ENCODE results near the gene FAM83D. TPM values are rescaled to one million over a fixed set of nuclear protein-coding genes. Genes with fewer than 3 reads are reported as not detected.

FAM83D gene
- total and polyA plus RNA-seq, 2 experiments from 2014 or later: 33.3 to 91.3 TPM

DNA sequence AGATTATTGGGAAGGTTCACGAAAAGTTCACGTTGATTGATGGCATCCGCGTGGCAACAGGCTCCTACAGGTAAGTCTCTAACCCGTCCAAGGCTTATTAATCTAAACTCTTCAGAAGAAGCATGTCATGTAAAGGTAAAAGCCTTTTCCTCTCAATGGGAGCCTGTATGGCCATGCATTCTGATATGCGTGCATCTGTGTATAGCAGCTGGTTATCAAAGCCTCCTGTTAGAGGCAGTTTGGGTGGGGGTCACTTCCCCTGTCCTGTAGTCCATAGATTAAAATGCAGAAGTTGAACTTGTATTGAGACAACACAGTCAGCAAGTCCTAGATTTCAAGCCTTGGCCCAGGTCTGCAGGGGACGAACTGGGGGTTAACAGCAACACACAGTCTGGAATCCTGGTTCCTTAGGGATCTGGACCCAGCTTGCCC is 21.7 kb downstream of the FAM83D start:
- H3K27ac Mint-ChIP-seq: no peak overlapping the region
- H3K4me1 Mint-ChIP-seq: no peaks in the 10 kb centered on the region
- ATAC-seq: no peak
- peaks cover 39% of the 10 kb centered on the region; the same call in 1 of the 2 replicates for H4K20me1 ChIP-seq (replicated peaks; ENCODE audit: insufficient read depth)
- H3K36me3 Mint-ChIP-seq (ENCODE audit: low read depth): peaks cover 89% of the 10 kb centered on the region
- 0 out of 2 replicates have a peak, but pooled peaks cover 2% of the 10 kb centered on the region for H3F3A ChIP-seq (replicated peaks; ENCODE audit: low read depth)
- no peaks in the 10 kb centered on the region for H3K27me3 ChIP-seq (ENCODE audit: insufficient read depth)
- H3K27ac ChIP-seq (ENCODE audit: low read depth): no peak overlapping the region
- H2AFZ ChIP-seq: no peak overlapping the region
- no peak for TF ChIP-seq NANOG (IDR thresholded peaks at IDR 0.05; ENCODE audit: borderline replicate concordance)
- TF ChIP-seq ZNF462 (CRISPR knock-in tag; IDR thresholded peaks at IDR 0.05): no peak
- no peak for TF ChIP-seq EZH2 (IDR thresholded peaks at IDR 0.05; ENCODE audit: low read depth, unreplicated experiment)
- TF ChIP-seq, protein P1, sequence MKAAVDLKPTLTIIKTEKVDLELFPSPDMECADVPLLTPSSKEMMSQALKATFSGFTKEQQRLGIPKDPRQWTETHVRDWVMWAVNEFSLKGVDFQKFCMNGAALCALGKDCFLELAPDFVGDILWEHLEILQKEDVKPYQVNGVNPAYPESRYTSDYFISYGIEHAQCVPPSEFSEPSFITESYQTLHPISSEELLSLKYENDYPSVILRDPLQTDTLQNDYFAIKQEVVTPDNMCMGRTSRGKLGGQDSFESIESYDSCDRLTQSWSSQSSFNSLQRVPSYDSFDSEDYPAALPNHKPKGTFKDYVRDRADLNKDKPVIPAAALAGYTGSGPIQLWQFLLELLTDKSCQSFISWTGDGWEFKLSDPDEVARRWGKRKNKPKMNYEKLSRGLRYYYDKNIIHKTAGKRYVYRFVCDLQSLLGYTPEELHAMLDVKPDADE (IDR thresholded peaks at IDR 0.05): no peak
- peaks cover 47% of the 10 kb centered on the region for H3K36me3 ChIP-seq (ENCODE audit: insufficient read depth)
- H3K9me2 ChIP-seq (ENCODE audit: insufficient read depth): no peaks in the 10 kb centered on the region
- no peak overlapping the region for H3K4me3 ChIP-seq
- no peak overlapping the region for H3K4me3 Mint-ChIP-seq
- H3K9me3 Mint-ChIP-seq: no peaks in the 10 kb centered on the region
- H3K79me2 ChIP-seq (replicated peaks; ENCODE audit: insufficient read depth): peaks cover 29% of the 10 kb centered on the region
- H3K27me3 Mint-ChIP-seq (ENCODE audit: insufficient read depth, low read depth, poor library complexity): peaks cover 3% of the 10 kb centered on the region
- no peak for DNase-seq (ENCODE audit: low spot score)
- H3K4me1 ChIP-seq (ENCODE audit: insufficient read depth): no peaks in the 10 kb centered on the region
- H3K4me2 ChIP-seq: no peak overlapping the region

GRCh38 chr20:38950254-38950653 is 24.0 kb downstream of the FAM83D start:
- H3K27ac Mint-ChIP-seq: no peak overlapping the region; the same call in 1 of the 2 replicates
- Histone ChIP-seq H3F3A (replicated peaks; ENCODE audit: low read depth) (0 out of 2 replicates have a peak, but pooled peaks cover 6% of the 10 kb centered on the region), H3K4me2 (no peak overlapping the region), H3K4me3 (no peak overlapping the region), H3K4me1 (ENCODE audit: insufficient read depth) (no peaks in the 10 kb centered on the region), H3K36me3 (ENCODE audit: insufficient read depth) (peaks cover 47% of the 10 kb centered on the region), H4K20me1 (replicated peaks; ENCODE audit: insufficient read depth) (peaks cover 24% of the 10 kb centered on the region; the same call in 1 of the 2 replicates), H3K27me3 (ENCODE audit: insufficient read depth) (no peaks in the 10 kb centered on the region), H3K79me2 (replicated peaks; ENCODE audit: insufficient read depth) (peaks cover 21% of the 10 kb centered on the region), H2AFZ (no peak overlapping the region), H3K27ac (ENCODE audit: low read depth) (no peak overlapping the region), H3K9me2 (ENCODE audit: insufficient read depth) (no peaks in the 10 kb centered on the region)
- H3K4me3 Mint-ChIP-seq: no peak overlapping the region
- peaks cover 89% of the 10 kb centered on the region for H3K36me3 Mint-ChIP-seq (ENCODE audit: low read depth)
- H3K9me3 Mint-ChIP-seq: no peaks in the 10 kb centered on the region
- DNase-seq (ENCODE audit: low spot score): no peak
- ATAC-seq: no peak
- H3K4me1 Mint-ChIP-seq: no peaks in the 10 kb centered on the region
- H3K27me3 Mint-ChIP-seq (ENCODE audit: insufficient read depth, low read depth, poor library complexity): peaks cover 3% of the 10 kb centered on the region
- TF ChIP-seq, protein P1 (IDR thresholded peaks at IDR 0.05): no peak
- TF ChIP-seq EZH2 (IDR thresholded peaks at IDR 0.05; ENCODE audit: low read depth, unreplicated experiment): no peak

Measured in GM23338 (cell line).